Calu3 (cell line): ENCODE data around the gene ALG1L2. TPM values are rescaled to one million over a fixed set of nuclear protein-coding genes. Genes with fewer than 3 reads are reported as not detected.
"Not testable (repeated sequence)": the region's sequence is repeated elsewhere in the genome, so short reads cannot be mapped to it uniquely, and the experiment has no call there.

ENCODE experiments used
- BruUV-seq: library from RNA; stranded (reverse); fragments of 400-500 nt; replicated peaks from 2 replicates; lab custom pipeline; 2021; lab: Mats Ljungman, UMichigan
- CTCF ChIA-PET: fragments of 300-600 bp; sonication (Branson Sonifier 250); formaldehyde crosslinking; loops from one replicate; lab custom pipeline; 2022; ENCODE audit warnings: antibody characterized with exemption; lab: Charles Lee
- DNase-seq: peaks from one replicate; pipeline ENCODE4 v3.0.0; 2022
- H3K27ac Mint-ChIP-seq: one replicate; pipeline ENCODE4 v1.8.0; 2022; ENCODE audit warnings: mixed read lengths; ENCODE audit not compliant: unreplicated experiment
- H3K27me3 Mint-ChIP-seq: one replicate; pipeline ENCODE4 v1.8.0; 2022; ENCODE audit warnings: mixed read lengths; ENCODE audit not compliant: unreplicated experiment
- H3K36me3 Mint-ChIP-seq: one replicate; pipeline ENCODE4 v1.8.0; 2022; ENCODE audit warnings: mild to moderate bottlenecking, moderate library complexity, mixed read lengths; ENCODE audit not compliant: insufficient read depth, unreplicated experiment
- H3K4me1 Mint-ChIP-seq: one replicate; pipeline ENCODE4 v1.8.0; 2022; ENCODE audit warnings: mild to moderate bottlenecking, low read depth, mixed read lengths; ENCODE audit not compliant: unreplicated experiment
- H3K4me3 Mint-ChIP-seq: one replicate; pipeline ENCODE4 v1.8.0; 2022; ENCODE audit warnings: mild to moderate bottlenecking, low read depth, moderate library complexity, mixed read lengths; ENCODE audit not compliant: unreplicated experiment
- H3K9me3 Mint-ChIP-seq: one replicate; pipeline ENCODE4 v1.8.0; 2022; ENCODE audit warnings: low read depth, mixed read lengths; ENCODE audit not compliant: unreplicated experiment
- CTCF ChIP-seq: fragments of 200-600 bp; IDR thresholded peaks from one replicate; pipeline ENCODE4 v1.8.0; 2022; ENCODE audit warnings: antibody characterized with exemption; ENCODE audit not compliant: unreplicated experiment
- intact Hi-C: fragments of 100-400 bp; cut with micrococcal nuclease; formaldehyde crosslinking; loops from one replicate; pipeline ENCODE4 v1.10.0; 2022; ENCODE audit not compliant: unreplicated experiment
- total RNA-seq: library from RNA; stranded (reverse); gene quantifications from 2 replicates; pipeline ENCODE4 v1.2.3, GENCODE V29; 2022

The ALG1L2 gene
- total RNA-seq, 1 experiment from 2014 or later: 2.0 TPM

GRCh38 chr3:130097690-130098638, 16.3 kb downstream of the ALG1L2 start:
- CTCF ChIA-PET: interaction anchor here (0.8 to 5.9 kb wide), 9 partner anchors 14 to 715 kb away, joined by 3 to 40 read pairs (median 5); no protein-coding TSS in a partner anchor
- TF ChIP-seq CTCF: peak; percentile 76
- not testable (repeated sequence) for H3K27me3 Mint-ChIP-seq, H3K9me3 Mint-ChIP-seq, H3K4me3 Mint-ChIP-seq, BruUV-seq
- peaks cover 22% of the 10 kb centered on the region for H3K4me1 Mint-ChIP-seq
- peaks cover 39% of the 10 kb centered on the region for H3K36me3 Mint-ChIP-seq
- intact Hi-C loops: loop anchor here (1.0 to 10.0 kb wide), 2 partner anchors 156 to 603 kb away; no protein-coding TSS in a partner anchor
- peak overlapping the region; percentile 35 for H3K27ac Mint-ChIP-seq
- peak; percentile 67 for DNase-seq

GRCh38 chr3:130098639-130099385, 17.2 kb downstream of the ALG1L2 start:
- peaks cover 22% of the 10 kb centered on the region for H3K4me1 Mint-ChIP-seq
- BruUV-seq, H3K27me3 Mint-ChIP-seq, H3K4me3 Mint-ChIP-seq, H3K9me3 Mint-ChIP-seq, H3K27ac Mint-ChIP-seq, DNase-seq: not testable (repeated sequence)
- CTCF ChIA-PET: interaction anchor here (0.6 to 5.9 kb wide), 7 partner anchors 13 to 787 kb away, joined by 3 to 40 read pairs (median 4); no protein-coding TSS in a partner anchor
- peaks cover 39% of the 10 kb centered on the region for H3K36me3 Mint-ChIP-seq
- intact Hi-C loops: loop anchor here (1.0 to 10.0 kb wide), 2 partner anchors 157 to 604 kb away; no protein-coding TSS in a partner anchor

GRCh38 chr3:130102545-130102944, 20.9 kb downstream of the ALG1L2 start:
- Mint-ChIP-seq H3K4me1 (peaks cover 13% of the 10 kb centered on the region), H3K36me3 (peaks cover 37% of the 10 kb centered on the region)
- DNase-seq, H3K27ac Mint-ChIP-seq, H3K27me3 Mint-ChIP-seq, CTCF ChIA-PET, H3K9me3 Mint-ChIP-seq, BruUV-seq, H3K4me3 Mint-ChIP-seq: not testable (repeated sequence)
- intact Hi-C loops: loop anchor here (10.0 kb wide), 1 partner anchor 478 kb away; no protein-coding TSS in a partner anchor

GRCh38 chr3:130104191-130104590, 22.6 kb downstream of the ALG1L2 start:
- peaks cover 27% of the 10 kb centered on the region for H3K36me3 Mint-ChIP-seq
- H3K4me3 Mint-ChIP-seq, CTCF ChIA-PET, H3K9me3 Mint-ChIP-seq, H3K4me1 Mint-ChIP-seq, BruUV-seq, H3K27ac Mint-ChIP-seq, DNase-seq, H3K27me3 Mint-ChIP-seq: not testable (repeated sequence)
- intact Hi-C loops: loop anchor here (10.0 kb wide), 1 partner anchor 479 kb away; no protein-coding TSS in a partner anchor

GRCh38 chr3:130107333-130107995, 25.8 kb downstream of the ALG1L2 start:
- not testable (repeated sequence) for H3K9me3 Mint-ChIP-seq, H3K4me3 Mint-ChIP-seq, BruUV-seq, H3K27ac Mint-ChIP-seq, H3K27me3 Mint-ChIP-seq, DNase-seq
- intact Hi-C loops: loop anchor here (10.0 kb wide), 1 partner anchor 483 kb away; no protein-coding TSS in a partner anchor
- peaks cover 21% of the 10 kb centered on the region for H3K4me1 Mint-ChIP-seq
- peaks cover 54% of the 10 kb centered on the region for H3K36me3 Mint-ChIP-seq
- CTCF ChIA-PET: interaction anchor here (2.5 kb wide), 1 partner anchor 165 kb away, joined by 15 read pairs; no protein-coding TSS in a partner anchor

GRCh38 chr3:130108836-130109585, 27.4 kb downstream of the ALG1L2 start:
- DNase-seq: peak; percentile 28
- H3K9me3 Mint-ChIP-seq, CTCF ChIA-PET, H3K27me3 Mint-ChIP-seq, BruUV-seq: not testable (repeated sequence)
- Mint-ChIP-seq H3K27ac (peak overlapping the region; percentile 25), H3K4me3 (peak overlapping the region; percentile 93), H3K4me1 (peaks cover 27% of the 10 kb centered on the region), H3K36me3 (peaks cover 54% of the 10 kb centered on the region)
- intact Hi-C loops: loop anchor here (10.0 kb wide), 1 partner anchor 484 kb away; no protein-coding TSS in a partner anchor

GRCh38 chr3:130110386-130111169, 28.9 kb downstream of the ALG1L2 start:
- Mint-ChIP-seq H3K36me3 (peaks cover 46% of the 10 kb centered on the region), H3K27ac (peak overlapping the region; percentile 79), H3K4me1 (peaks cover 27% of the 10 kb centered on the region), H3K4me3 (peak overlapping the region; percentile 93)
- H3K27me3 Mint-ChIP-seq, intact Hi-C loops, H3K9me3 Mint-ChIP-seq: not testable (repeated sequence)
- CTCF ChIA-PET: interaction anchor here (0.6 to 3.1 kb wide), 5 partner anchors 34 to 593 kb away, joined by 3 to 20 read pairs (median 8); no protein-coding TSS in a partner anchor
- peak; percentile 45 for DNase-seq
- BruUV-seq: TSS peak; percentile 52
